ENCODE results near the gene PRKAR1A.

DNA sequence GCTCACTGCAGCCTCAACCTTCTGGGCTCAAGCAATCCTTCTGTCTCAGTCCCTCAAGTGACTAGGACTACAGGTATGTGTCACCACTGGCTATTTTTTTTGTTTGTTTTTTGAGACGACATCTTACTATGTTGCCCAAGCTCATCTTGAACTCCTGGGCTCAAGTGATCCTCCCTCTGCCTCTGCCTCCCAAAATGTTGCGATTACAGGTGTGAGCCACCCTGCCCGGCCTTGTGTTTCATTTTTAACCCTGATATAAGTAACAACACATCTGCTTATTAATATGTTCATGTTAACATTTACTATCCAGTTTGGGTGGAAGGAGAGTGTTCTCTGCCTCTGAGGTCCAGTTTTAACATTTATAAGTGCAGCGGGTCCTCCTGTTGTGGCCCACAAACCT, 85.8 kb downstream of the PRKAR1A start:
- no peak for TF ChIP-seq POLR2A (IDR thresholded peaks at IDR 0.05)
- TF ChIP-seq, protein P1, sequence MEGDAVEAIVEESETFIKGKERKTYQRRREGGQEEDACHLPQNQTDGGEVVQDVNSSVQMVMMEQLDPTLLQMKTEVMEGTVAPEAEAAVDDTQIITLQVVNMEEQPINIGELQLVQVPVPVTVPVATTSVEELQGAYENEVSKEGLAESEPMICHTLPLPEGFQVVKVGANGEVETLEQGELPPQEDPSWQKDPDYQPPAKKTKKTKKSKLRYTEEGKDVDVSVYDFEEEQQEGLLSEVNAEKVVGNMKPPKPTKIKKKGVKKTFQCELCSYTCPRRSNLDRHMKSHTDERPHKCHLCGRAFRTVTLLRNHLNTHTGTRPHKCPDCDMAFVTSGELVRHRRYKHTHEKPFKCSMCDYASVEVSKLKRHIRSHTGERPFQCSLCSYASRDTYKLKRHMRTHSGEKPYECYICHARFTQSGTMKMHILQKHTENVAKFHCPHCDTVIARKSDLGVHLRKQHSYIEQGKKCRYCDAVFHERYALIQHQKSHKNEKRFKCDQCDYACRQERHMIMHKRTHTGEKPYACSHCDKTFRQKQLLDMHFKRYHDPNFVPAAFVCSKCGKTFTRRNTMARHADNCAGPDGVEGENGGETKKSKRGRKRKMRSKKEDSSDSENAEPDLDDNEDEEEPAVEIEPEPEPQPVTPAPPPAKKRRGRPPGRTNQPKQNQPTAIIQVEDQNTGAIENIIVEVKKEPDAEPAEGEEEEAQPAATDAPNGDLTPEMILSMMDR (IDR thresholded peaks at IDR 0.05) = no peak
- no peak for TF ChIP-seq EP300 (IDR thresholded peaks at IDR 0.05)
